HEK293T (cell line): ENCODE measurements around the gene COBLL1.

Experiments
- ARNT ChIP-seq: fragments of 450-650 bp; IDR thresholded peaks from 2 replicates; pipeline ENCODE4 v1.6.1; 2017; ENCODE audit warnings: mild to moderate bottlenecking
- BHLHE40 ChIP-seq: fragments of 450-650 bp; IDR thresholded peaks from 2 replicates; pipeline ENCODE4 v1.6.1; 2016; ENCODE audit warnings: mild to moderate bottlenecking, moderate library complexity, borderline replicate concordance
- CTBP1 ChIP-seq: fragments of 450-650 bp; IDR thresholded peaks from 2 replicates; pipeline ENCODE4 v1.6.1; 2016; ENCODE audit warnings: borderline replicate concordance
- FOXA1 ChIP-seq: fragments of 450-650 bp; IDR thresholded peaks from 2 replicates; pipeline ENCODE4 v1.6.1; 2016; ENCODE audit warnings: mild to moderate bottlenecking
- FOXK2 ChIP-seq: fragments of 450-650 bp; IDR thresholded peaks from 2 replicates; pipeline ENCODE4 v1.6.1; 2016; ENCODE audit warnings: mild to moderate bottlenecking
- FOXM1 ChIP-seq: fragments of 450-650 bp; IDR thresholded peaks from 2 replicates; pipeline ENCODE4 v1.6.1; 2017; ENCODE audit warnings: mild to moderate bottlenecking, borderline replicate concordance
- HDGF ChIP-seq: fragments of 450-650 bp; IDR thresholded peaks from 2 replicates; pipeline ENCODE4 v1.6.1; 2017; ENCODE audit warnings: antibody characterized with exemption, borderline replicate concordance
- SUZ12 ChIP-seq: fragments of 450-650 bp; IDR thresholded peaks from 2 replicates; pipeline ENCODE4 v1.6.1; 2016; ENCODE audit warnings: mild to moderate bottlenecking

- no peak for TF ChIP-seq SUZ12
- no peak for TF ChIP-seq FOXM1
- no peak for TF ChIP-seq ARNT
- no peak for TF ChIP-seq FOXK2
- TF ChIP-seq FOXA1, result no peak
- no peak for TF ChIP-seq BHLHE40
- TF ChIP-seq HDGF, result no peak
- no peak for TF ChIP-seq CTBP1
Measured at GRCh38 chr2:164651361-164651760, 190.3 kb downstream of the COBLL1 start.
